Activated CD8-positive, alpha-beta memory T cell treated with anti-CD3 and anti-CD28 coated beads, Interleukin-2, amount 50 U/mL, for 24 hours (primary cell): ENCODE results near the gene GGT6.
"Not testable (repeated sequence)": the region's sequence is repeated elsewhere in the genome, so short reads cannot be mapped to it uniquely, and the experiment has no call there.

Source experiments
- DNase-seq: peaks from one replicate; pipeline ENCODE4 v3.0.0-alpha.2; 2020; ENCODE audit errors: extremely low read depth

The GGT6 gene

DNA sequence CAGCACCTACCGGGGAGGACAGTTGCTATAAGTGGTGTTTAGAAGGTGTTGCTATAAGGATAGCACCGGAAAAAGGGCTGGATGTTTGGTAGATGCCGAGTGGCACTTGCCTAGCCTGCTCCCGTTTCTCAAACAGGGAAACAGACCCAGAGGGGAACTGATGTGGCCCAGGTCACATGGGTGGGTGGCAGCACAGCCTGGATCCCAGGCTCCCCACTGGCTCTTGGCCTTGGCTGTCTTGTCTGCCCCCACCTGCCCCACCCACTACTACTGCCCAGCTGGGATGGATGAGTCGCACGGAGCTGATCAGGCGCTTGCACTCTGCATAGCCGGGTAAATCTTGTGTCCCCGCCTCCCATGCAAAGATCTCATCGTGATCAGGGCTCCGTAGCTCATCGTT is 31.2 kb upstream of the GGT6 start:
- no peak for DNase-seq

- DNase-seq: no peak
Observed at GRCh38 chr17:4590981-4591453, 30.6 kb upstream of the GGT6 start.

DNA sequence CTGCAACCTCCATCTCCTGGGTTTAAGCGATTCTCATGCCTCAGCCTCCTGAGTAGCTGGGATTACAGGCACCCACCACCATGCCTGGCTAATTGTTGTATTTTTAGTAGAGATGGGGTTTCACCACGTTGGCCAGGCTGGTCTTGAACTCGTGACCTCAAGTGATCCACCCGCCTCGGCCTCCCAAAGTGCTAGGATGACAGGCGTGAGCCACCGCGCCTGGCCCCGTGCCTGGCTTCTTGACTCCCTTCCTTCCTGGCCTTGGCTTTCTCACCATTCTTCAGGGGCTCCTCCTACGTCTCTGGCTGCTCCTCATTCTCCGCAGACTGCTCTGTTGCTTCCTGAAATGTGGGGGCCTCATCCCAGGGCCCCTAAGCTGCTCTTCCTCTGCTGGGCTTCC is 29.7 kb upstream of the GGT6 start:
- DNase-seq: not testable (repeated sequence)

DNA sequence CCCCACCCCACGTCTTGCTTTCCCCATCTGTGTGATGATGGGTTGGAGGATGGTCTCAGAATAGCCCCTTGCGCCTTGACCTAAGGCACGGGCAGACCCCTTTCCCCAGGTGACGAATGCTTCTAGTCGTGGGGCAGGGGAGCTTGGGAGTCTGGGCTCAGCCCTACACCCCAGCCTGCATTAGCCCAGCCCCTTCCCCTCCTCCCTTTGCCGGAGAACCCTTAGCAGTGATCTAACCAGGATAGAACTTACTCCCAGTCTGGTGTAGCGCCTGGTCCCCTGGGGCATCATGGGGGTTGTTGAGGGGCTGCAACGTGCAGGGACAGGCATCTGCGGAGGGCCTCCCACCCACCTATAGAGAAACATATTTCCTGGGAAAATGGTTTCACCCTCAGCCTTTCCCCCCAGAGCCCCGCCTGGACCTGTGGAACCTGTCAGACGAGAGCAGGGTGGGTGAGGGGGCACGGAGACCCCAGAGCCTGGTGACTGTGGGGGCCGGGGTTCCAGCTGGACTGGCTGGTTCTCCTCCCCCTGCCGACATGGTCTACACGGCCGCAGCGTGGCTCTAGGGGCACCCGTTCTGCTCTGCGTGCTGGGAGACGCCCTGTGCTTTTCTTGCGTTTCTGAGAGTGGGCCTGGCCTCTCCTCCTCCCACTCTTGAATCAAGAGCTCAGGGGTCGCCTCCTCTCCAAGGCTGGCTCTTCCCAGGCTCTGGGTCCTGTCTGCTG is 28.7 kb upstream of the GGT6 start:
- no peak for DNase-seq

GRCh38 chr17:4588391-4588790 is 28.0 kb upstream of the GGT6 start:
- DNase-seq: no peak

DNA sequence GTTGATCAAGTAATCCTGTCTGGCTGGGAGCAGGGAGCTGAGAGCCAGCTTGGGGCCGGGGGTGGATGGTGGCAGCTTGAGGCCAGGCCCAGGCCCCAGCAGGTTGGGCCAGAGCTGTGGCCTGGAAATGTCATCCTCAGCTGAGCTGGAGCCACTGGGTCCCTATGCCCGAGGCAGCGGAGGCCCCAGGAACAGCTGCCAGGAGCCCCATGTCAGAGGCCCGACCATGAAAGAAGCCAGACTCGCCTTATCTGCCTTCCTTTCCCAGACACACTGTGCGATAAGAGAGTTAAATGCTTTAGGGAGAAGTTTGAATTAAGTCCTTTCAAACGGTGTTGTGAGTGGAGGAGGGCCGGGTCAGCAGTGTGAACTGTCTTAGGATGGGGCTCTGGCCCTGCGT is 27.4 kb upstream of the GGT6 start:
- DNase-seq: no peak

GRCh38 chr17:4587195-4587594 is 26.8 kb upstream of the GGT6 start:
- no peak for DNase-seq

- no peak for DNase-seq
Observed at GRCh38 chr17:4586043-4586442, 25.7 kb upstream of the GGT6 start.

GRCh38 chr17:4585638-4585994 is 25.2 kb upstream of the GGT6 start:
- no peak for DNase-seq

- no peak for DNase-seq
Observed at GRCh38 chr17:4584917-4585637, 24.7 kb upstream of the GGT6 start.

- no peak for DNase-seq
Observed at GRCh38 chr17:4584101-4584916, 23.9 kb upstream of the GGT6 start, which contains the start of gene SMTNL2. TSS of gene SMTNL2 (plus strand) at chr17:4584529. CDS start at chr17:4584606, 77 bp downstream.

DNA sequence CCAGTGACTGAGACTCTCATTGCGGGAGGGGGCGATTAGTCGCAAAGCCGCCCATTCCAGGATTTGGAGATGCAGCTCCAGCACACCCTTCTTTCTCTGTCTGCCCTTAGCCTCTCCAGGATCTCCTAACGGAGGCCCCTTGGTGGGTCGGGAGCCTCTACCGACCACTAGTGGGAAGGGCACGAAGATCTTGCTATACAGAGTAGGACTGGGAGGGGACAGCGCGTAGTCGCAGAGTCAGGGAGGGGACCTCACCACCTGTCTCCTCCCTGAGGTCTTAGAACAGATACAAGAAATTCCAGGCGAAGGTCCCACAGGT is 23.4 kb upstream of the GGT6 start:
- no peak for DNase-seq

DNA sequence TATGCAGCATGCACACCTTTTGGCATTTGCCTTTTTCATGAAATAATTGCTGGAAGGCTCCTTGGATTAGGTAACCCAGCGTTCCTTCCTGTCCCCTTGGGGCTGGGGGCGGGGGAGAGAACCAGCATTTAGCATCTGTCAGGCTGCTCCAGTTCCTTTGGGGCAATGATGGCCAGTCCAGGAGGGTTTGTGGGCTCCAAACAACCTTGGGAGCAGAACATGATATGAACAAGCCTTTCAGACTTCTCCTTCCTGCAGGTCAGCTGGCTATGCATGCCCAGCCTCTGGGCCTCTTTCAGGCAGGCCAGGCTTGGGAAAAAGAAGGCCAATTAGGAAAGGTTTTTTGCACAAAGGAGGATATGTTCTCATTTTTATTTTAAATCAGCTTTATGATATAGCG is 22.8 kb upstream of the GGT6 start:
- DNase-seq: no peak

- no peak for DNase-seq
Observed at GRCh38 chr17:4582691-4583090, 22.3 kb upstream of the GGT6 start.

- no peak for DNase-seq
Observed at GRCh38 chr17:4582101-4582501, 21.7 kb upstream of the GGT6 start.

GRCh38 chr17:4580291-4580690 is 19.9 kb upstream of the GGT6 start:
- no peak for DNase-seq

GRCh38 chr17:4579678-4580077 is 19.3 kb upstream of the GGT6 start:
- no peak for DNase-seq

GRCh38 chr17:4578349-4578748 is 18.0 kb upstream of the GGT6 start:
- DNase-seq: not testable (repeated sequence)

GRCh38 chr17:4577386-4577993 is 17.1 kb upstream of the GGT6 start:
- no peak for DNase-seq

GRCh38 chr17:4576729-4577322 is 16.4 kb upstream of the GGT6 start:
- no peak for DNase-seq

GRCh38 chr17:4576161-4576558 is 15.8 kb upstream of the GGT6 start:
- DNase-seq: no peak
